Upper lobe of left lung (tissue), 4 donors: ENCODE data around the gene JARID2.

Experiments used
- CTCF ChIP-seq, 6 experiments: fragments of 450-650 bp in 4 of 6; fragments of 200-600 bp in 2 of 6; sonication (generic) in 2 of 6; IDR thresholded peaks; one replicate each; pipeline ENCODE4 v1.5.1; 2016 to 2019; ENCODE audit warnings: antibody characterized with exemption in 6 of 6
- POLR2A ChIP-seq, 4 donors: fragments of 450-650 bp; IDR thresholded peaks; one replicate each; pipeline ENCODE4 v1.5.1; 2016 to 2017; ENCODE audit warnings: antibody characterized with exemption in 4 of 4, mild to moderate bottlenecking in 2 of 4

DNA sequence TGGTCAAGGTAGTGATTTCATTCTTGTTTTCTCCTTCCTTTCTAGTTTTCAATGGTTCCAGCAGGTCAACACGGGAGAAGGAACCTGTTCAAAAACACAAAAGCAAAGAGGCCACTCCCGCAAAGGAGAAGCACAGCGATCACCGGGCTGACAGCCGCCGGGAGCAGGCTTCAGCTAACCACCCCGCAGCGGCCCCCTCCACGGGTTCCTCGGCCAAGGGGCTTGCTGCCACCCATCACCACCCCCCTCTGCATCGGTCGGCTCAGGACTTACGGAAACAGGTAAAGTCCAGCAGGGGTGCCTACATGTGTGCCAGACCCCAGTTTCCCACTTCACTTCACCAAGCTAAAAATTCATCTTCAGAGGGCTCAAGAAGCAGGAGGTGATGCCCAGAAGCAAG lies 241.4 kb downstream of the JARID2 start:
- TF ChIP-seq CTCF (IDR thresholded peaks at IDR 0.05): no peak
- no peak for TF ChIP-seq POLR2A (IDR thresholded peaks at IDR 0.05)
